T-cell (primary cell): ENCODE measurements around the gene BNIP2. TPM values are rescaled to one million over a fixed set of nuclear protein-coding genes. Genes with fewer than 3 reads are reported as not detected.

Source experiments
- ATAC-seq, 4 experiments: fragments of 200-7000 bp in 3 of 4; fragments of 150-1000 bp in 1 of 4; cut with Tn5 transposase; replicated peaks in 1 of 4; 1 replicate in 3 of 4; 2 replicates in 1 of 4; pipeline ENCODE4 v1.10.0; 2021; ENCODE audit warnings: moderate library complexity in 3 of 4, mild to moderate bottlenecking in 2 of 4, moderate number of reproducible peaks in 1 of 4
- CTCF ChIA-PET, 2 donors: fragments of 300-600 bp; sonication (Branson Sonifier 250); formaldehyde crosslinking; loops; one replicate each; lab custom pipeline; 2022; ENCODE audit warnings: antibody characterized with exemption in 2 of 2; lab: Charles Lee
- POLR2A ChIA-PET, 2 donors: fragments of 300-600 bp; sonication (Branson Sonifier 250); formaldehyde crosslinking; loops; one replicate each; lab custom pipeline; 2022; ENCODE audit warnings: antibody characterized with exemption in 2 of 2; lab: Charles Lee
- DNase-seq, 35 experiments: peaks; one replicate each; pipeline versions ENCODE4 v3.0.0 to v3.0.0-alpha.2; 2013 to 2023
- H3K27ac ChIP-seq: one replicate; pipeline ENCODE4 v1.5.1; 2013; ENCODE audit warnings: low read length
- H3K27me3 ChIP-seq, 2 experiments: replicated peaks in 1 of 2; 1 replicate in 1 of 2; 2 replicates in 1 of 2; pipeline versions ENCODE4 v1.6.1 to v1.7.0; 2013; ENCODE audit warnings: low read length in 1 of 2, mixed read lengths in 1 of 2; ENCODE audit not compliant: control insufficient read depth in 2 of 2, insufficient read depth in 2 of 2; ENCODE audit errors: extremely low read depth in 1 of 2
- H3K36me3 ChIP-seq, 2 donors: 1 replicate in 1 of 2; 2 replicates in 1 of 2; pipeline versions ENCODE4 v1.6.1 to v1.7.0; 2013; ENCODE audit warnings: low read length in 1 of 2; ENCODE audit not compliant: control insufficient read depth in 2 of 2, insufficient read depth in 1 of 2; ENCODE audit errors: extremely low read depth in 1 of 2
- H3K4me1 ChIP-seq, 2 experiments: 1 replicate in 1 of 2; 2 replicates in 1 of 2; pipeline versions ENCODE4 v1.6.1 to v1.7.0; 2013; ENCODE audit warnings: low read length in 2 of 2, mixed read lengths in 1 of 2; ENCODE audit not compliant: insufficient read depth in 2 of 2, control insufficient read depth in 1 of 2; ENCODE audit errors: extremely low read depth in 1 of 2
- H3K4me3 ChIP-seq, 2 donors: 1 replicate in 1 of 2; 2 replicates in 1 of 2; pipeline versions ENCODE4 v1.5.1 to v1.7.0; 2013; ENCODE audit warnings: mild to moderate bottlenecking in 2 of 2, low read length in 1 of 2, moderate library complexity in 1 of 2; ENCODE audit not compliant: control insufficient read depth in 1 of 2; ENCODE audit errors: extremely low read depth in 1 of 2
- H3K9me3 ChIP-seq: 2 replicates; pipeline ENCODE4 v1.7.0; 2013
- H3K27ac Mint-ChIP-seq, 2 donors: one replicate each; pipeline ENCODE4 v1.8.0; 2020 to 2021; ENCODE audit warnings: mild to moderate bottlenecking in 2 of 2, mixed read lengths in 2 of 2
- H3K27me3 Mint-ChIP-seq, 2 donors: one replicate each; pipeline ENCODE4 v1.8.0; 2021 to 2022; ENCODE audit warnings: mixed read lengths in 2 of 2
- H3K36me3 Mint-ChIP-seq: one replicate; pipeline ENCODE4 v1.8.0; 2021; ENCODE audit warnings: mixed read lengths
- H3K4me1 Mint-ChIP-seq, 3 donors: one replicate each; pipeline ENCODE4 v1.8.0; 2020 to 2022; ENCODE audit warnings: mixed read lengths in 3 of 3, mild to moderate bottlenecking in 1 of 3
- H3K4me3 Mint-ChIP-seq, 3 donors: one replicate each; pipeline ENCODE4 v1.8.0; 2020 to 2022; ENCODE audit warnings: mild to moderate bottlenecking in 3 of 3, mixed read lengths in 3 of 3, moderate library complexity in 3 of 3
- H3K9me3 Mint-ChIP-seq, 3 donors: one replicate each; pipeline ENCODE4 v1.8.0; 2020 to 2022; ENCODE audit warnings: mixed read lengths in 3 of 3
- WGBS: methylation state at CpG from one replicate; pipeline ENCODE4 v1.1.5; 2013; ENCODE audit warnings: missing lambda C conversion rate; ENCODE audit not compliant: insufficient coverage; 5-methylcytosine and 5-hydroxymethylcytosine counted together
- total RNA-seq, 35 experiments: library from RNA in 6 of 35; stranded (reverse) in 6 of 35; fragments of 120-200 nt in 1 of 35; gene quantifications; one replicate each; pipeline versions ENCODE4 v1.2.1 to v1.2.4 and lab custom pipeline; 2013 to 2026

The BNIP2 gene
- total RNA-seq, 5 donors from 2014 or later (not counting 1 experiment from before 2014, with no cell fraction given): 71.5 to 96.5 (median 79.5) TPM

DNA sequence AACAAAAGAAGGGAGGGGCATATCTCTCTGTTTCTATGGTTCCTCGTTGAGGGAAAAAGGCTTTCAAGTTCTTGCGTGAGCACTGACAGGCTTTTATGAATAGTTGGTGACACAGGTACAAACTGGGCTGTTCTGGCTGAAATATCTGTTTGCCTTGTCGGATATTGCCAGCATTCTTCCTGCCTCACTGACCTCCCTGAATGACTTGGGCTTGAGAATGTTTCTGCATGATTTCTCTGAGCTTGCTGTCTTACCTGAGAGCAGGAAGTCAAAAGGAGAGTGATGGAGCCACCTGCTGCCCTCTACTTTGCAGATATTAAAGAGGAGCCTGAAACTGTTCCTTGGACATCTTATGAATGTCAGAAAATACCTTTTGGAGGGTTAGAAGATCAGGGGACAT lies 72.7 kb downstream of the BNIP2 start:
- CTCF ChIA-PET: interaction anchor here in 1 of 2 donors (0.7 kb wide), 1 partner anchor 268 kb away, joined by 3 read pairs; no protein-coding TSS in a partner anchor
- WGBS: 96% methylated on average over 3 of the region's 3 CpGs

DNA sequence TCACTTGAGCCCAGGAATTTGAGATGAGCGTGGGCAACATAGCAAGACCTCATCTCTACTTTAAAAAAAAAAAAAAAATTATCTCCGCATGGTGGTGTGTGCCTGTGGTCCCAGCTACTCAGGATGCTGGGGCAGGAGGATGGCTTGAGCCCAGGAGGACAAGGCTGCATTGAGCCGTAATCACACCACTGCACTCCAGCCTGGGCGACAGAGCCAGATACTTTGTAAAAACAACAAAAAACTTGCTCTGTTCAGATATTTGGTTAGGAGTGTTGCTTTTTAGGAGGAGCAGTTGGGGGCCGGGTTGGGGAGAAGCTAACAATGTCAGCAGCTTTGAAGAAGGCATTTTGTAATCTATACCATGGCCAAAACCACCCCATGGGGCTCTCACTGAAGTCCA lies 73.5 kb downstream of the BNIP2 start:
- Mint-ChIP-seq H3K27me3 (peaks cover 23 to 26% of the 10 kb centered on the region in 2 donors), H3K27ac (no peak overlapping the region), H3K4me3 (no peak overlapping the region), H3K9me3 (peaks cover 0 to 7% (median 0%) of the 10 kb centered on the region in 3 donors), H3K4me1 (peaks cover 4 to 19% (median 7%) of the 10 kb centered on the region in 3 donors), H3K36me3 (no peaks in the 10 kb centered on the region)
- H3K27ac ChIP-seq: no peak overlapping the region
- ChIA-PET CTCF (no interaction called here), POLR2A (no interaction called here)
- WGBS: 100% methylated on average over 1 of the region's 5 CpGs
- no peaks in the 10 kb centered on the region for H3K36me3 ChIP-seq
- H3K27me3 ChIP-seq: peaks cover 0 to 21% of the 10 kb centered on the region in 2 experiments
- H3K4me3 ChIP-seq: no peak overlapping the region
- no peaks in the 10 kb centered on the region for H3K9me3 ChIP-seq
- no peak for DNase-seq
- ATAC-seq: no peak
- H3K4me1 ChIP-seq: no peaks in the 10 kb centered on the region

More for the DNA sequence above, 72.7 kb downstream of the BNIP2 start:
- Mint-ChIP-seq H3K36me3 (no peaks in the 10 kb centered on the region), H3K4me1 (peaks cover 4 to 14% (median 5%) of the 10 kb centered on the region in 3 donors), H3K27ac (no peak overlapping the region), H3K27me3 (peaks cover 23 to 26% of the 10 kb centered on the region in 2 donors), H3K4me3 (no peak overlapping the region), H3K9me3 (peaks cover 0 to 4% (median 0%) of the 10 kb centered on the region in 3 donors)
- Histone ChIP-seq H3K27ac (no peak overlapping the region), H3K9me3 (no peaks in the 10 kb centered on the region), H3K4me1 (no peaks in the 10 kb centered on the region), H3K36me3 (no peaks in the 10 kb centered on the region), H3K4me3 (no peak overlapping the region), H3K27me3 (peaks cover 0 to 21% of the 10 kb centered on the region in 2 experiments)
- DNase-seq (no peak), ATAC-seq (no peak)
- POLR2A ChIA-PET: no interaction called here

- Histone ChIP-seq H3K4me3 (no peak overlapping the region), H3K9me3 (no peaks in the 10 kb centered on the region), H3K27ac (no peak overlapping the region), H3K36me3 (no peaks in the 10 kb centered on the region), H3K27me3 (peaks cover 0 to 20% of the 10 kb centered on the region in 2 experiments), H3K4me1 (no peaks in the 10 kb centered on the region)
- peaks cover 4 to 19% (median 7%) of the 10 kb centered on the region in 3 donors for H3K4me1 Mint-ChIP-seq
- ATAC-seq (no peak), DNase-seq (no peak)
- no peak overlapping the region for H3K4me3 Mint-ChIP-seq
- peaks cover 0 to 10% (median 0%) of the 10 kb centered on the region in 3 donors for H3K9me3 Mint-ChIP-seq
- H3K27ac Mint-ChIP-seq: no peak overlapping the region
- CTCF ChIA-PET: no interaction called here
- POLR2A ChIA-PET: no interaction called here
- H3K36me3 Mint-ChIP-seq: no peaks in the 10 kb centered on the region
- WGBS: no CpG with 5 or more reads among the region's 7 CpGs
- peaks cover 19 to 21% of the 10 kb centered on the region in 2 donors for H3K27me3 Mint-ChIP-seq
These were observed 75.0 kb downstream of the BNIP2 start for GRCh38 chr15:59614153-59614552.

DNA sequence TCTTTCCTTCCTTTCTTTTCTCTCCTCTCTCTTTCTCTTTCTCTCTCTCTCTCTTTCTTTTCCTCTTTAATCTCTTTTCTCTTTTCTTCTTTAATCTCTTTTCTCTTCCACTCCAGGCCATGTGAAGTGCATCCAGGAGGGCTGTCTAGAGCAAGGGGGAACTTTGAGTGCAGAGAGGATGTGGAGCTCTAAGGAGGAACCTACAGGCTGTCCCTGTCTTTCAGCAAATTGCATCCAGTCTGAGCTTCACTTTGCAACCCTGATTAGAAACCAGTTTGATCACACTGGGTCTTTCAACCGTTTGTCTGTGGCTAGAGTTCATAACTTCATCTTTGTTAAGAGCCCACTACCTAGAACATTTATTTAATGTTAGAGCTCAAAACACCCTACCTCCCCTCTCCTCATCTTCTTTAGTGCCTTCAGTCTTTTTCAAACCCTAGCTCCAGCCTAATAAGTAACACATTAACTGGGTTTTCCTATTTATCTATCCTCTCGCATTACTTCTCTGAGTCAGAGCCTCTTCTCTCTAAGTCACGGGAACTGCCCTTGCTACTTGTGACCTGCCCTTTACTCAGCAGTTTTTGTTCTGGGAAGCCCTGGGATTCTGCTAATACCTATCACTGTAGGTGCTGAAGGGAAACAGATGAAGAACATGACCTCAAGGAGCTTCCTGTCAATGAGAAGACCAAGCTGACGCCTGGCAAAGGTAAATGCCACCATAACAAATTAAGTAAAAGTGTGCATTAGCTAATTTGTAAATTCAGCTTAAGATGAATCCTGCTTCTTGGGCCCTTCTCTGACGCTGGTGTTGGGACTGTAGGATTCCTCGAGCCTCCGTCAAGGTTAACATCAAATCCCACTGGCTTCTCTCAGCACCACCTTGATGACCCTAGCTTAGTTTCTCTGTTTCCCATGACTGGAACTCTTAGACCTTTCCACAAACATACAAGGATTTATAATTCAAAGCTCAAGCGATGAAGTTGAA lies 77.6 kb downstream of the BNIP2 start, which contains the start of gene GCNT3:
Gene GCNT3 (plus strand): TSS at position 508 of the 985 bp plus-strand sequence. CDS start 6,456 bp downstream, outside the sequence.
- 82% methylated on average over 4 of the region's 8 CpGs for WGBS
- Mint-ChIP-seq H3K9me3 (peaks cover 0 to 10% (median 0%) of the 10 kb centered on the region in 3 donors), H3K4me1 (peaks cover 4 to 19% (median 7%) of the 10 kb centered on the region in 3 donors), H3K36me3 (no peaks in the 10 kb centered on the region), H3K4me3 (no peak within 1 kb of the TSS), H3K27me3 (peaks cover 13 to 26% of the 10 kb centered on the region in 2 donors), H3K27ac (no peak within 1 kb of the TSS)
- H3K9me3 ChIP-seq: no peaks in the 10 kb centered on the region
- DNase-seq (no peak), ATAC-seq (no peak)
- H3K36me3 ChIP-seq: no peaks in the 10 kb centered on the region
- peaks cover 0 to 24% of the 10 kb centered on the region in 2 experiments for H3K27me3 ChIP-seq
- ChIA-PET POLR2A (interaction anchor here in 1 of 2 donors (0.6 kb wide), 1 partner anchor 34 kb away, joined by 3 read pairs; no protein-coding TSS in a partner anchor), CTCF (interaction anchor here (0.5 to 0.6 kb wide), 2 partner anchors 619 to 932 kb away, joined by 4 read pairs; no protein-coding TSS in a partner anchor)
- H3K4me1 ChIP-seq: no peaks in the 10 kb centered on the region
- no peak within 1 kb of the TSS for H3K4me3 ChIP-seq
- H3K27ac ChIP-seq: no peak within 1 kb of the TSS

GRCh38 chr15:59609730-59610712 lies 79.1 kb downstream of the BNIP2 start:
- 97% methylated on average over 4 of the region's 7 CpGs for WGBS
- Mint-ChIP-seq H3K36me3 (no peaks in the 10 kb centered on the region), H3K9me3 (peaks cover 0 to 8% (median 0%) of the 10 kb centered on the region in 3 donors), H3K4me1 (peaks cover 2 to 12% (median 5%) of the 10 kb centered on the region in 3 donors), H3K4me3 (no peak overlapping the region), H3K27me3 (peaks cover 6 to 28% of the 10 kb centered on the region in 2 donors), H3K27ac (no peak overlapping the region)
- Histone ChIP-seq H3K9me3 (no peaks in the 10 kb centered on the region), H3K4me1 (no peaks in the 10 kb centered on the region), H3K4me3 (no peak overlapping the region), H3K27me3 (peaks cover 0 to 21% of the 10 kb centered on the region in 2 experiments), H3K27ac (no peak overlapping the region), H3K36me3 (no peaks in the 10 kb centered on the region)
- CTCF ChIA-PET: no interaction called here
- no peak for DNase-seq
- POLR2A ChIA-PET: no interaction called here
- no peak for ATAC-seq
